GM19193 (cell line): Measurements from ENCODE around the gene FHIT.

Experiments
- POLR2A ChIP-seq: IDR thresholded peaks from 4 replicates; pipeline ENCODE4 v1.6.1; 2011; ENCODE audit not compliant: insufficient read depth, insufficient read length; ENCODE audit errors: extremely low read depth

The FHIT gene

DNA sequence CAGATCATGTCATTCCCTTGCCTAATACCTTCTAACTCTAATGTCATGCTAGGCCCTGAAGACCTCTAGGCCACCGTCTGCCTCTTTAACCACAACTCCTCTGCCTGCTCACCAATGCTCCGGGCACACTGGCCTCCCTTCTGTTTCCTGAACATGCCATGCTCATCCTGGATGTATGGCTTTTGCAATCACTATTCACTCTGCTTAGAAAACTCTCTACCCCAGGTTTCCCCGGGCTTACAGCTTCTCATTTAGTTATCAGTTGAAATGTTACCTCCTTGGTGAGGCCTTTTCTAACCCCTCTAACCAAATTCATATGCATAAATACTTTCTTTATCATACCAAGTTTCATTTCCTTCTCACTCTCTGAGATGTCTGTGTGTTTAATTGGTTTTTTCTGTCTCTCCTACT, 1473.6 kb downstream of the FHIT start:
- no peak for TF ChIP-seq POLR2A

DNA sequence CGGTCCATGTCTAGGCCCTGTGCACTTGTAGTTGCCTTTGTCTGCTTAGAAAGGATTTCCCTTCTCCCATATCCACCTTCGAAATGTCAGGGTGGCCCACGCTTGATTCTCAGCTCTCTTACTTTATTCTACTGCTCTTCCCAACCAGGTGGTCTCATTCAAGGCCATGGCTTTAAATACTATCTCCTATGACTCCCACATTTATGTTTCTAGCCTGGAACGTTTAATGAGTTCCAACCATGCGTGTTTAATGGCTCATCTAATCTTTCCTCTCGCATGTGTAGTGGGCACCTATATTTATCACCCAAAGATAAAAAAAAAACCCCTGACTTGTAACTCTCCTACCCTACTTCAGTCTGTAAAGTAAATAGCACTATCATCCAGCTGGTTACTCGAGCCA, 1474.2 kb downstream of the FHIT start:
- TF ChIP-seq POLR2A: no peak

DNA sequence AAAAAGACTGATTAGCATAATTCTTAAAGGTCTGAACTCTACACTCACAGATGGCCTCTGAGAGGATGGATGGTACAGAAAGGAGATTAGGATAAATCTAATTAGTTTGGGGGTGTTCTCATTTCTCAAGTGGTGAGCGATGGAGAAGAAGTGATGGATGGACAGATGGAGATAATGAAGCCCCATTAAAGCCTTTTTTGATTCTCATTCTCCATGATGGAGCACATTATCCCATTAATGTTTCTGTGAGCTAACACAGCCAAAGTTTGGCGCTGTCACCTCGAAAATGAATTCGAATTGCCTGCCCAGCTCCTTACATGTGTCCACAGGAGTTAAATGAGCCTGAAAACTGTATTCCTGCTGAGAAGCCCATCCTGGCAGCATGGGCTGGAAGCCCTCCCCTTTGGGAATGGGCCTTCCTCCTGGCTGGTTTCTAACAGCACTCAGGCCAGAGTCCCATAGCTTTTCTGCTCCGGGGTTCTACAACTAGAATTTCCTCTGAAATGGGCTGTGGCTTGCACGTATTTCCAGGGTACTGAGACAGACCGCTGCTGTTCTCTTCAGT, 1475.4 kb downstream of the FHIT start:
- no peak for TF ChIP-seq POLR2A

DNA sequence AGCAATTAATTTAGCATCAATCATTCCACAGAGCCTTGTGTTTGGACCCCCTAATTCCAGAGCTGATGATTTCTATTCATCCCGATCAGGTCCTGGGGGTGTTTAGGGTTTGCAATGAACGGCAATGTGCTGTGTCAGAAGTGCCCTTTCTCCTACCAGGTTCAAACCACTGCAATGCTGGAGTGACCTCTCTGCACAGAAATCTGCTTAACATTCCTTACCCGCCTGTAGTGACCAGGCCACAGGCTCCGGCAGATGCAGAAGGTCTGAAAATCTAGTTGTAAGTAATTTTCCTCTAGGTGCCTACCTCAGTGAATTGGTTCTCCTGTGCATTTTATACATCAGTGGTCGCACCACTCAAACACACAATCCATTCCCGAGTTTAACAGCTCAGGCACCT, 1476.1 kb downstream of the FHIT start:
- TF ChIP-seq POLR2A: no peak

DNA sequence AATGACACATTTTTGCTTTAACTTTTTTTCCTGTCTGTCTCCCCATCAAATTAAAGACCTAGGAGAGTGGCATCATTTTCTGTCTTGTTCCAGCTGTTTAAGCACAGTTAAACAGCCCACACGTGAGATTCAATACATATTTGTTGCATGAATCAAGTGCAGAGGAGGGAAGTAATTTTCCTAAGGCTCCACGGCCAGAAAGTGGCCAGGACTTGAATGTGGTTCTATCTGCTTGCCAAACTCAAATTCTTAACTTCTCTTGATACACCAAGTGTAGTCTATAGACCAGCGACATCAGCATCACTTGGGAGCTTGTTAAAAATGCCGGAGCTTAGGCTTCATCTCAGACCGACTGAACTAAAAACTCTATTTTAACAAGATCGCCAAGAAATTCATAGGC, 1476.6 kb downstream of the FHIT start:
- no peak for TF ChIP-seq POLR2A

DNA sequence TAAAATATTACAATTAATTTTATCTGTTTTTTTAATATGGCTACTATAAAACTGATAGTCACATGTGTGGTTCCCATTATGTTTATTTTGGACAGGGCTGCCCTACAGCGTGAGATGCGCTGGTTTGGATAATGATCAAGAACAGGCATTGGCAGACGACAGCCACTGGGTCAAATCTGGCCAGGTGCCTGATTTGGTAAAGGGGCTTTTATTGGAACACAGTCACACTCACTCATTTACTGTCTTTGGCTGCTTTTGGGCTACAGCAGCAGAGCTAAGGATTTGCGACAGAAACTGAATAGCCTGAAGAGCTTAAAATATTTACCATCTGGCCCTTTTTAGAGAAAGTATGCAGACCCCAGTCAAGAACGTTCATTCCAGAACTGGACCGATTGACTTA, 1477.3 kb downstream of the FHIT start:
- TF ChIP-seq POLR2A: no peak

DNA sequence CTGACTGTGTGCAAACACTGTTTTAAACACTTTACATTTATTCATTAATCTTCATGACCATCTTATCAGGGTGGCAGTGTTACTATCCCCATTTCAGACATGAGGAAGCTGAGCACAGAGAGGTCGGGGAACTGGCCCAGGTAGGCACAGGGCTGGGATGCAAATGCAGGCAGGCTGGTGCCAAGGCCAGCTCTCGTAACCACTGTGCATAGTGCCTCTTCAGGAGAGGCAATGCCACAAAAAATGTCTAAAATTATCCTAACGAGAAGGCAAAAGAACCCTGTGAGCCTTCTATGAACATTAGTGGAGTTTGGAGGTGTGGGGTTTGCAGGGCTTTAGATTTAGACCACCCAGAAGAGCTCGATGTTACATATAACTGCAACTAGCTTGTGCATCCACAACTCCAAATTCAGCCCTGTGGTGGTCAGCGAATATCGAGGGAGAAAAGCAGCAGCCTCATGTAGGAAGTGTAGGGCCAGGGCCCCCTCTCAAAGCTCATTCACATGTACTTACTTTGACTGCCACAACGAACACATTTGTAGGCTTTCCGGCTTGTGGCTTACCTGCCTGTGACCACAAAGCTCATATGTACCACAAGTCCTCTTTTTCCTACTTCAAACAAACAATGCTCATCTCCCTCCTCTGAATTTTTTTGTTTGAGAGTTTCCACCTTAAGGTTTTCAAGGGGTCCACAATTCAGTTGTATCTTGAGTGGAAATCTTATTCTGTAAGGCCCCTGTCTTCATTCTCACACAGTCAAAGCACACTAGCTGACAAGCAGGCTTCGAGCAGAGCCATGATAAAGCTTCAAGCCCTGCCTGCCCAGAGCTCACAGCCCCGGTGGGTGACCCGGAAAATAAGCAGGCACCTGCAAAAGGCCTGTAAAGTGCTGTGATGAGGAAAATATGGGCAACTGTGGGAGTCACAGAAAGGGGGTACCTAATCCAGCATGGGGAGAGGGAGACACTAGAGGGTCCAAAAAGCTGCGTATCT, 1478.5 kb downstream of the FHIT start:
- TF ChIP-seq POLR2A: no peak

DNA sequence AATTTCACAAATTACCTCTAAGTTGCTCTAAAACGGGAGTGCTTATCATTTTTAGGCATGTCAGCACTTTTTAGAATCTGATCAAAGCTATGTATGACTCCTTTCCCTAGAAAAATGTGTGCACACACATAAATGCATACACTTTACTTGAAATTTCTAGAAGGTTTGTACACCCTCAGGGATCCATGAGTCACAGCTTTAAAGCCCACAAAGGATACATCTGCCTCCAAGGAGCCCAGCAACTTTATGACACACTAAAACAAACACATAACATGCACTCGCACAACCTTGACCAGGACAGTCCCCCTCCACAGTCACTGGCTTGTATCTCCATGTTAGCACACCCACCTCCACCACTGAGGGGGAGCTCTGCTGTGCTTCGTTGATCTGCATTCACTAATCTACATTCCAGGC, 1479.5 kb downstream of the FHIT start:
- no peak for TF ChIP-seq POLR2A

DNA sequence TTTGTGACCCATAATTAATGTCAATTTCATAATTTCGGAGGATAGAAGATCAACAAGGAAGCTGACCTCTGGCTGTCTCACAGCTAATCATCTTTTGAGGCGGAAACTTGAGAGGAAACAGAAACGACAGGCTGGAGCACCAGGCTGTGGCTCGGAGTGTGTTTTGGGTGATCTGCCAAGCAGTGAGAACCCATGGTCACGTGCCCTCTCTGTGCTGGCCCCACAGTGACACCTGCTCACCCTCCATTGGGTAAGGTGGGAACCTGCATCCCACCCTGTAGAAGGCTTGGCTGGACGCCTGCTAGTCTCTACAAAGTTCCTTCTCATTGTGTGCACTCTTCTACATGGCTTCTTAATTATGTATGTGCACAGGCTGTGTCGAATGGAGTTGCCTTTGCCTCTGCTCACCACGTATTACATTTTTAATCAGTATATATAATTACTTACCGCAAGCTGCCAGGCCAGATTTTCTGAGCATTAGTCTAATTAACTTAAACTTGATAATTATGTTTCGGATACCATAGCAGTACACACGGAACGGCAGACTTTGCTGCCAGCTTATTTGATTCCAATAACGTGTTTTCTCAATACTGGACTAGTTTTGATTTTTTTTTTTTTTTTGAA, 1482.0 kb downstream of the FHIT start:
- no peak for TF ChIP-seq POLR2A

DNA sequence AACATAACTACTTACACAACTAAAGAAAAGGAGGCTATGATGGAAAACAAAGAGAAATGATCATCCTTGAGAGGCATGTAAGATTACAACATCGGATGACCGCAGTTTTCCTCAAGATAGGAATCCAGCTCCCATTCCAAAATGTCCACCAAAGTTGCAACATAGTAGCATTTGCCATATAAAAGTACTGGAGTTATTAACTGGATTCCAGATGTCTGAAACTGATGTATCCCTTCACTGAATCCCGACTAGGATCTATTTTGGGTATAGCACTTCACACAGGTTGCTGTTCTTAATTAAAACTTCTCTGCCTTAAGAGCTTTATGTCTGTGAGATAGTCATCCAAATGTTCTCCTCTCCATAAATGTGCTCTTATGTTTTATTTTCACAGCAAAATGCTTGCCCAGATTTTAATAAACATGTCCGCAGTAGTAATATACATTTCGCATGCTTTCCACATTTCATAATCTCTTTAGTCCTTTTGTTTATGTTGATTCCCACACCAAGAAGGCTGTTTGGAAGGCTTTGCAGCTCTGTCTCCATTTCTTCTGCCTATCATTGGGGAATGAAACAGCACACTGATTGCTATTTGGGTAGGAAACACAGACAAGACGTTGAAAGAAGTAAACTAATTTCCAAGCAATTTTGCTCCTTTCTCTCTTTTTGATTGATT, 1484.9 kb downstream of the FHIT start:
- no peak for TF ChIP-seq POLR2A

DNA sequence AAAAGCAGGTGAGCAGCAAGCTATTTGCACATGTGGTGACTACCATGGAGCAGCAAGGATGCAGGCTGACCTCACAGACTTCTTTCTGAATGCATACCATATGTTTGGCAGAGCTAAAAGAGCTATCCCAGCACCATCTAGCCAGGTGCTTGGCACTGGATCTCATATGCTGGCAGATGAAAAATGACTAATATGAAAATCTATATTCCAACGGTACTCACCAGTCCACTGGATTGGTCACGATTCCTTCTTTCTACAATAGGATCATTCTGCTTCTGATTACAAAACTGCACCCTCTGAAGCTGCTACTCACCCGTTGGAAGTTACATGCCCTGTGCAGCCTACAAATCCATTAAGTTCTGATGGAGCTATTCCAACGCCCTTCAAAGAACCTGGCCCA, 1487.1 kb downstream of the FHIT start:
- TF ChIP-seq POLR2A: no peak

DNA sequence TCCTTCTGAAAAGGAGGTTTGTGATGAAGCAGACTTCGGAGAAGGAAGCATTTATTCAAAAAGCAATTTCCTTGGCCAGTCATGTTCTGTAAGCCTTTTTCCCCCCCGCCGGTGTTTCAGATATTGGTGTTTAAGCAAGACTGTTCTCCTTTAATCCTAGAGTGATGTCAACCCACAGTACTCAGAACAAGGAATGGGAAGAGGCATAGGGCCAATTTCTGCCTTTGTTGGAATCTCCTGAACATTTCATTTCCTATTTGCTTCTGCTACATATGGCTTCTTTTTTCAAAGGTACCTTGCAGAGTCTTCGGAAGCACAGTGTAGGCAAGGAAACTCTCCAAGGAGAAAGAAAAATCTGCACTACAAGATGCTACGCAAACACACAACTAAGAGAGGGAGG, 1488.3 kb downstream of the FHIT start:
- TF ChIP-seq POLR2A: no peak

DNA sequence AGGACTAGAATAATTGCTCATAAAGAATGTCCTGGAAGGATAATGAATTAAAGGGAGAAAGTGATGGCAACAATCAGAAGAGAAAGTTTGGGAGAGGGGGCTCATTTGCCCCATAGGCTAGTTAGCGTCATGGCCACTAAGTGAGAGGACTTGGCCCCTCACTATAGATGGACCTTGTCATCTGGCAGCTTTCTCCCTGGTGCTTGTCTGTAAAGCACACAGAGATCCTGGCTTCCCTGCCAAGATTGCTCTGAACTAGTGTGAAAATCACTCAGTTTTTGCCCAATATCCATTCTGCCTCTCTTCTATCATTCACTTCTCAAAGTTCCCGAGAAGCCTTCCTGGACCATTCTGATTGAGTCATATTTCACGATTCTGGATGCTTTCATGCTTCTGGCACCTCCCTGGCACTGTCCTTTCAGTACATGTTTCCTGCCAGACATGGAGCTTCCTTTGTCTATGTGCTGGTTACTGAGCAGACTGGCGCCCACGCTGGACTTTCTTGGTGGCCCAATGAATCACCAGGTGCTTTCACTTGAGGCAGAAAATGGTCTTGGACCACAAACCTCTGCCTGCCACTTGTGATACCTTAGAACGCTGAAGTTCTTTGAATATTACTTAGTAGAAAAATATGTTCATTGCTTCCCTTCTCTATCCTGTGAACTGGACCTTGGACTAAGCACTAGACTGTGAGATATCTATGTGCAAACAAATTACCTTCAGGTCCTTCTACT, 1491.8 kb downstream of the FHIT start:
- no peak for TF ChIP-seq POLR2A

DNA sequence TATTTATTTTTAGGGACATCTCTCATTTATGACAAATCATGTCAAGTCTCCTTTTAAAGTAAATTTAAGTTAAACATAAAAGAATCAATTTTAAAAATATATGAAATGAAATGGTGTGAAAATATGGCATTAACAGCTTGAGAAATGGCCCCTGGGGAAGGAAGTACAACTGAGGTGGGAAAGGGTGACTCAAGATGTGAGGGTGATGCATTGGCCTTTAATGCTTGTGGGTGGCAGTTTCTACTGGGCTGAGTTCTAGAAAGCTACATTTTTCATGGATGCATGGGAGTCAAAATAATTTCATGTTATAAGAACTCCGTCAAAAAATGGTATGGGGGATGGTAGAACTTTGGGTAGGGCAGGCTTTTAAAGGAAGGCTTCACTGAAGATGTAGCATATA, 1492.6 kb downstream of the FHIT start:
- no peak for TF ChIP-seq POLR2A

DNA sequence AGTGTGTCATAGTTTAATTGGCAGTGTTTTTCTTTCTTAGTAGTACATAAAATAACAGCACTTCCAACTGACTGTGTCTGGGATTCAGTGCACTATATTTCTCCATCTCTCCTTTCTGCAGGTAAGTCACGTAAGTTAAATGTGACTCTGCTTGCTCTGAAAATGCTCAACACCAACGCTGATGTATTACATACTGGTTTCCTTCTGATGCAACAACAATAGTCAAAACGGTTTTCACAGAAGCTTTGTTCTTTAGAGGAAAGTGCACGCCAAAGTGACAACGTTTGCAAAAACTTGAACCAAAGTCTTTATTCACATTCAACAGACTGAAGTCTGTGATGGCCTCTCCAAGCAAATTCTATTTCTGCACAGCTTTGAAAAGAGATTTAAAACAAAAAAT, 1494.3 kb downstream of the FHIT start:
- TF ChIP-seq POLR2A: no peak

DNA sequence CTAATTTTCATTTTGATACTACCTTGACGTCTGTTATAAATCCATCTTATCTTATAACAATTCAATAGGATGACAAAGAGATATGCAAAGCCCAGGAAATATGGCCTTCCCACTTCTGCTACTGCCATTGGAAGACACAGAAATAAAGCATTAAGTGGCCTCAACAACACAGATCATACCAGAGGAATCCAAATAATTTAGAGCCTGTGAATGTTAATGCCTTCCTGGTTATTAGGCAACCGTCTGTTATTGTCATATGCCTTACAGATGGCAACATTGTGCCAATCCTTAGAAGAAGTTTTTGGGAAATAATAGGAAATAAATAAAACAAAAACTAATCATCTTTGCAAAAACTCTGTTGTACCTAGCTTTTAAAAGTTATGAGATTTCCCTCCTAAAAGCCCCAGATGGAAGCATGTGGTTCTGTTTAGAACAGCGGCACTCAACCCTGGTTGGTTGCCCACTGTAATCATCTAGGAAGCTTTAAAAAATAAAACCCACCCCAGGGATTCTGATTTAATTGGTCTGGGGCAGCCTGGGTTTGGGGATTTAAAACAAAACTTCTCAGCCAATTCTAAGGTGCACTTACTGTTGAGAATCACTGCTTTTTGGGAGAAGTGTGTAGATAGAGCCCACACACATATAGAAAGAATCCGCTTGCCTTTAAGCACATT, 1496.7 kb downstream of the FHIT start:
- no peak for TF ChIP-seq POLR2A
